ENCODE data around the gene HNMT.
"Not testable (repeated sequence)": the region's sequence is repeated elsewhere in the genome, so short reads cannot be mapped to it uniquely, and the experiment has no call there.

Gene HNMT

GRCh38 chr2:137964066-137964858 is at the start of gene HNMT:
HNMT (plus strand) TSS chr2:137964473; CDS start chr2:137964492, 19 bp downstream.
- no peak for DNase-seq

GRCh38 chr2:137921105-137921880 is 43.0 kb upstream of the HNMT start:
- no peak for DNase-seq

GRCh38 chr2:137922171-137922570 is 42.1 kb upstream of the HNMT start:
- not testable (repeated sequence) for DNase-seq

- no peak for DNase-seq
Measured at GRCh38 chr2:137924019-137924418, 40.3 kb upstream of the HNMT start.

GRCh38 chr2:137925599-137925998 is 38.7 kb upstream of the HNMT start:
- DNase-seq = no peak

- DNase-seq = no peak
Measured at GRCh38 chr2:137927846-137928245, 36.4 kb upstream of the HNMT start.

GRCh38 chr2:137928547-137929518 is 35.4 kb upstream of the HNMT start:
- DNase-seq = peak; percentile 95

GRCh38 chr2:137929519-137929916 is 34.8 kb upstream of the HNMT start:
- DNase-seq = no peak

GRCh38 chr2:137930146-137930545 is 34.1 kb upstream of the HNMT start:
- DNase-seq = no peak

GRCh38 chr2:137935591-137935990 is 28.7 kb upstream of the HNMT start:
- no peak for DNase-seq

GRCh38 chr2:137937246-137937645 is 27.0 kb upstream of the HNMT start:
- DNase-seq = no peak

- DNase-seq = no peak
Measured at GRCh38 chr2:137937778-137938177, 26.5 kb upstream of the HNMT start.

- DNase-seq = peak; percentile 45
Measured at GRCh38 chr2:137938204-137938603, 26.1 kb upstream of the HNMT start.

GRCh38 chr2:137939026-137939425 is 25.2 kb upstream of the HNMT start:
- no peak for DNase-seq

GRCh38 chr2:137940154-137940553 is 24.1 kb upstream of the HNMT start:
- DNase-seq = no peak

GRCh38 chr2:137942037-137942832 is 22.0 kb upstream of the HNMT start:
- DNase-seq = no peak

- DNase-seq = no peak
Measured at GRCh38 chr2:137942833-137943677, 21.2 kb upstream of the HNMT start.

GRCh38 chr2:137943678-137944347 is 20.5 kb upstream of the HNMT start:
- DNase-seq = no peak

- no peak for DNase-seq
Measured at GRCh38 chr2:137944714-137945113, 19.6 kb upstream of the HNMT start.

- DNase-seq = no peak
Measured at GRCh38 chr2:137945229-137945628, 19.0 kb upstream of the HNMT start.

GRCh38 chr2:137946227-137946626 is 18.0 kb upstream of the HNMT start:
- no peak for DNase-seq

Measured in NCI-H226 (cell line).